SU-DHL-6 (cell line): Measurements from ENCODE around the gene PLA2G2C.
A peak's percentile ranks its signal among the peaks of the same experiment; 100 is the strongest.

Experiments
- EZH2phosphoT487 ChIP-seq: fragments of 200-600 bp; sonication (generic), shearing (Covaris generic); conservative IDR thresholded peaks from 2 replicates; pipeline ENCODE4 v1.6.1; 2018; ENCODE audit warnings: mild to moderate bottlenecking, antibody characterized with exemption, low read length, moderate library complexity, mixed read lengths
- TF ChIP-seq, protein P1 (sequence below): fragments of 200-600 bp; sonication (generic); IDR thresholded peaks from one replicate; pipeline ENCODE4 v1.5.1; 2017; ENCODE audit warnings: antibody characterized with exemption, mild to moderate bottlenecking, low read length, moderate library complexity; ENCODE audit not compliant: insufficient read depth, poor library complexity, severe bottlenecking

GRCh38 chr1:20152599-20152930, 33.8 kb downstream of the PLA2G2C start:
- TF ChIP-seq EZH2phosphoT487: no peak
- TF ChIP-seq, protein P1, sequence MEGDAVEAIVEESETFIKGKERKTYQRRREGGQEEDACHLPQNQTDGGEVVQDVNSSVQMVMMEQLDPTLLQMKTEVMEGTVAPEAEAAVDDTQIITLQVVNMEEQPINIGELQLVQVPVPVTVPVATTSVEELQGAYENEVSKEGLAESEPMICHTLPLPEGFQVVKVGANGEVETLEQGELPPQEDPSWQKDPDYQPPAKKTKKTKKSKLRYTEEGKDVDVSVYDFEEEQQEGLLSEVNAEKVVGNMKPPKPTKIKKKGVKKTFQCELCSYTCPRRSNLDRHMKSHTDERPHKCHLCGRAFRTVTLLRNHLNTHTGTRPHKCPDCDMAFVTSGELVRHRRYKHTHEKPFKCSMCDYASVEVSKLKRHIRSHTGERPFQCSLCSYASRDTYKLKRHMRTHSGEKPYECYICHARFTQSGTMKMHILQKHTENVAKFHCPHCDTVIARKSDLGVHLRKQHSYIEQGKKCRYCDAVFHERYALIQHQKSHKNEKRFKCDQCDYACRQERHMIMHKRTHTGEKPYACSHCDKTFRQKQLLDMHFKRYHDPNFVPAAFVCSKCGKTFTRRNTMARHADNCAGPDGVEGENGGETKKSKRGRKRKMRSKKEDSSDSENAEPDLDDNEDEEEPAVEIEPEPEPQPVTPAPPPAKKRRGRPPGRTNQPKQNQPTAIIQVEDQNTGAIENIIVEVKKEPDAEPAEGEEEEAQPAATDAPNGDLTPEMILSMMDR: peak; percentile 27
